IMR-90 (cell line): ENCODE measurements around the gene BRIP1. TPM values are rescaled to one million over a fixed set of nuclear protein-coding genes. Genes with fewer than 3 reads are reported as not detected.

ENCODE experiments used
- ATAC-seq: fragments of 200-7000 bp; cut with Tn5 transposase; 2 replicates; pipeline ENCODE4 v1.9.1; 2020; ENCODE audit warnings: low read depth, mild to moderate bottlenecking, moderate library complexity
- BruUV-seq: library from RNA; stranded (reverse); fragments of 400-500 nt; replicated peaks from 2 replicates; lab custom pipeline; 2021; lab: Mats Ljungman, UMichigan
- CTCF ChIA-PET: fragments of 300-600 bp; formaldehyde crosslinking; extraction: SDS; loops from one replicate; lab custom pipeline; 2021; ENCODE audit warnings: antibody characterized with exemption; lab: Yijun Ruan, JAX
- POLR2A ChIA-PET: fragments of 300-600 bp; sonication (Branson Sonifier 250); formaldehyde crosslinking; loops from one replicate; lab custom pipeline; 2022; ENCODE audit warnings: antibody characterized with exemption; ENCODE audit not compliant: unreplicated experiment; lab: Charles Lee
- DNase-seq: peaks from one replicate; pipeline ENCODE4 v3.0.0; 2013
- H2AFZ ChIP-seq: replicated peaks from 2 replicates; pipeline ENCODE3; 2013; ENCODE audit warnings: low read length, mild to moderate bottlenecking; ENCODE audit not compliant: poor library complexity
- H2AK5ac ChIP-seq: 2 replicates; pipeline ENCODE4 v1.6.1; 2013; ENCODE audit warnings: low read depth, low read length, inconsistent platforms
- H2AK9ac ChIP-seq: replicated peaks from 2 replicates; pipeline ENCODE3; 2013; ENCODE audit warnings: mild to moderate bottlenecking, low read depth, low read length, moderate library complexity; ENCODE audit not compliant: poor library complexity
- H2BK120ac ChIP-seq: 2 replicates; pipeline ENCODE4 v1.6.1; 2013; ENCODE audit warnings: low read depth, low read length, inconsistent platforms
- H2BK15ac ChIP-seq: 3 replicates; pipeline ENCODE4 v1.6.1; 2013; ENCODE audit warnings: low read depth, low read length, inconsistent platforms
- H2BK20ac ChIP-seq: 2 replicates; pipeline ENCODE4 v1.6.1; 2013; ENCODE audit warnings: low read depth, mild to moderate bottlenecking, inconsistent platforms, low read length, moderate library complexity
- H2BK5ac ChIP-seq: 2 replicates; pipeline ENCODE4 v1.6.1; 2013; ENCODE audit warnings: mild to moderate bottlenecking, low read depth, low read length, inconsistent platforms; ENCODE audit not compliant: poor library complexity, severe bottlenecking
- H3K14ac ChIP-seq: replicated peaks from 2 replicates; pipeline ENCODE4 v1.6.1; 2013; ENCODE audit warnings: low read depth, low read length, inconsistent platforms
- H3K18ac ChIP-seq: 2 replicates; pipeline ENCODE4 v1.6.1; 2013; ENCODE audit warnings: low read depth, low read length, control low read depth
- H3K23ac ChIP-seq: 2 replicates; pipeline ENCODE4 v1.6.1; 2013; ENCODE audit warnings: low read depth, low read length, inconsistent platforms
- H3K27ac ChIP-seq: 2 replicates; pipeline ENCODE4 v1.5.1; 2013; ENCODE audit warnings: mild to moderate bottlenecking, control low read depth, low read length; ENCODE audit not compliant: insufficient read depth
- H3K27me3 ChIP-seq: 2 replicates; pipeline ENCODE4 v1.6.1; 2013; ENCODE audit warnings: low read length; ENCODE audit not compliant: control insufficient read depth, insufficient read depth
- H3K36me3 ChIP-seq: 2 replicates; pipeline ENCODE4 v1.6.1; 2013; ENCODE audit warnings: low read length, mixed read lengths; ENCODE audit not compliant: control insufficient read depth, insufficient read depth
- H3K4ac ChIP-seq: 2 replicates; pipeline ENCODE4 v1.6.1; 2013; ENCODE audit warnings: low read depth, low read length, inconsistent platforms
- H3K4me1 ChIP-seq: 2 replicates; pipeline ENCODE4 v1.6.1; 2013; ENCODE audit warnings: low read length, mixed read lengths; ENCODE audit not compliant: control insufficient read depth, insufficient read depth
- H3K4me2 ChIP-seq: 2 replicates; pipeline ENCODE4 v1.6.1; 2013; ENCODE audit warnings: low read depth, mild to moderate bottlenecking, control low read depth, low read length, moderate library complexity
- H3K4me3 ChIP-seq: 2 replicates; pipeline ENCODE4 v1.5.1; 2013; ENCODE audit warnings: low read depth, mild to moderate bottlenecking, control low read depth, low read length, moderate library complexity; ENCODE audit not compliant: insufficient read depth
- H3K56ac ChIP-seq: 2 replicates; pipeline ENCODE4 v1.6.1; 2013; ENCODE audit warnings: low read length, inconsistent platforms; ENCODE audit not compliant: insufficient read depth; ENCODE audit errors: extremely low read depth
- H3K79me1 ChIP-seq, 2 experiments: 2 replicates each; pipeline ENCODE4 v1.6.1; 2013; ENCODE audit warnings: low read length in 2 of 2, inconsistent platforms in 1 of 2, low read depth in 1 of 2
- H3K9ac ChIP-seq: 2 replicates; pipeline ENCODE4 v1.6.1; 2013; ENCODE audit warnings: low read depth, low read length, control low read depth
- H3K9me1 ChIP-seq: 2 replicates; pipeline ENCODE4 v1.6.1; 2013; ENCODE audit warnings: low read length, inconsistent platforms; ENCODE audit not compliant: insufficient read depth
- H3K9me3 ChIP-seq: 2 replicates; pipeline ENCODE4 v1.6.1; 2013; ENCODE audit warnings: low read length; ENCODE audit not compliant: control insufficient read depth, insufficient read depth
- H4K20me1 ChIP-seq: 2 replicates; pipeline ENCODE4 v1.6.1; 2013; ENCODE audit warnings: low read length, inconsistent platforms; ENCODE audit not compliant: insufficient read depth
- H4K5ac ChIP-seq: 2 replicates; pipeline ENCODE4 v1.6.1; 2013; ENCODE audit warnings: mild to moderate bottlenecking, low read depth, low read length, control low read depth
- H4K8ac ChIP-seq, 2 experiments: 2 replicates each; pipeline ENCODE4 v1.6.1; 2013; ENCODE audit warnings: low read depth in 2 of 2, low read length in 2 of 2, control low read depth in 1 of 2, inconsistent platforms in 1 of 2
- H4K91ac ChIP-seq: 2 replicates; pipeline ENCODE4 v1.6.1; 2013; ENCODE audit warnings: low read depth, low read length, inconsistent platforms; ENCODE audit not compliant: insufficient read depth
- BHLHE40 ChIP-seq: fragments of 150-350 bp; IDR thresholded peaks from 2 replicates; pipeline ENCODE4 v1.6.1; 2016; ENCODE audit warnings: mild to moderate bottlenecking, low read depth, low read length
- CEBPB ChIP-seq: IDR thresholded peaks from 2 replicates; pipeline ENCODE4 v1.6.1; 2012; ENCODE audit warnings: low read depth, low read length, improper control_type of control experiment
- CHD1 ChIP-seq: IDR thresholded peaks from 2 replicates; pipeline ENCODE4 v1.6.1; 2012; ENCODE audit warnings: low read depth, low read length, improper control_type of control experiment
- CTCF ChIP-seq: conservative IDR thresholded peaks from 2 replicates; pipeline ENCODE4 v1.5.1; 2012; ENCODE audit warnings: mild to moderate bottlenecking, low read depth, low read length, improper control_type of control experiment
- ELK1 ChIP-seq: fragments of 150-350 bp; IDR thresholded peaks from 2 replicates; pipeline ENCODE4 v1.6.1; 2016; ENCODE audit warnings: low read depth, mild to moderate bottlenecking, low read length, moderate library complexity, borderline replicate concordance
- FOS ChIP-seq: fragments of 150-350 bp; IDR thresholded peaks from 2 replicates; pipeline ENCODE4 v1.6.1; 2016; ENCODE audit warnings: low read depth, low read length
- MAFK ChIP-seq: IDR thresholded peaks from 2 replicates; pipeline ENCODE4 v1.6.1; 2012; ENCODE audit warnings: low read depth, low read length, improper control_type of control experiment
- MAZ ChIP-seq: IDR thresholded peaks from 2 replicates; pipeline ENCODE4 v1.6.1; 2012; ENCODE audit warnings: low read depth, mild to moderate bottlenecking, low read length, improper control_type of control experiment, moderate library complexity, borderline replicate concordance
- MXI1 ChIP-seq: IDR thresholded peaks from 2 replicates; pipeline ENCODE4 v1.6.1; 2012; ENCODE audit warnings: low read depth, mild to moderate bottlenecking, low read length, moderate library complexity, borderline replicate concordance
- NFE2L2 ChIP-seq: fragments of 150-350 bp; IDR thresholded peaks from 2 replicates; pipeline ENCODE4 v1.6.1; 2016; ENCODE audit warnings: low read depth, mild to moderate bottlenecking, low read length
- POLR2A ChIP-seq: IDR thresholded peaks from 2 replicates; pipeline ENCODE4 v1.6.1; 2012; ENCODE audit warnings: mild to moderate bottlenecking, low read depth, low read length
- RAD21 ChIP-seq: IDR thresholded peaks from 2 replicates; pipeline ENCODE4 v1.6.1; 2012; ENCODE audit warnings: low read length, improper control_type of control experiment
- RCOR1 ChIP-seq: IDR thresholded peaks from 2 replicates; pipeline ENCODE4 v1.6.1; 2012; ENCODE audit warnings: mild to moderate bottlenecking, low read length, improper control_type of control experiment; ENCODE audit not compliant: insufficient replicate concordance
- RFX5 ChIP-seq: IDR thresholded peaks from 2 replicates; pipeline ENCODE4 v1.8.0; 2012; ENCODE audit warnings: low read depth, mild to moderate bottlenecking, low read length, moderate library complexity
- SMC3 ChIP-seq: fragments of 150-350 bp; IDR thresholded peaks from 2 replicates; pipeline ENCODE4 v1.6.1; 2016; ENCODE audit warnings: low read depth, mild to moderate bottlenecking, antibody characterized with exemption, low read length, moderate library complexity
- USF2 ChIP-seq: fragments of 150-350 bp; IDR thresholded peaks from 2 replicates; pipeline ENCODE4 v1.6.1; 2017; ENCODE audit warnings: mild to moderate bottlenecking, antibody characterized with exemption, low read length, low read depth
- WGBS, 2 experiments: methylation state at CpG; one replicate each; pipeline versions ENCODE4 v1.1.5 to v1.1.7; 2013; ENCODE audit warnings: missing lambda C conversion rate in 2 of 2; ENCODE audit not compliant: insufficient read length in 1 of 2; ENCODE audit errors: extremely low coverage in 2 of 2; 5-methylcytosine and 5-hydroxymethylcytosine counted together
- dilution Hi-C: fragments of 300-500 bp; cut with HindIII; formaldehyde crosslinking; loops from one replicate; pipeline ENCODE4 v1.14.3; 2018; ENCODE audit warnings: low sequenced_read_pairs; ENCODE audit not compliant: unreplicated experiment
- in situ Hi-C: fragments of 300-500 bp; cut with MboI; formaldehyde crosslinking; loops from 3 replicates; pipeline ENCODE4 v1.14.3; 2019; ENCODE audit warnings: low sequenced_read_pairs, inconsistent platforms, mixed read lengths
- intact Hi-C: fragments of 100-400 bp; cut with micrococcal nuclease; formaldehyde crosslinking; loops from 2 replicates; pipeline ENCODE4 v1.10.0; 2022
- polyA plus RNA-seq, 3 experiments: library from polyadenylated mRNA; depleted of rRNA; stranded (reverse); fragments of >200 nt; gene quantifications; 2 replicates each; pipeline ENCODE4 v1.2.3, GENCODE V29; 2012; ENCODE audit warnings: low replicate concordance in 1 of 3
- total RNA-seq: library from RNA; depleted of rRNA; stranded (reverse); fragments of >200 nt; gene quantifications from 2 replicates; pipeline ENCODE4 v1.2.3, GENCODE V29; 2012

Gene BRIP1
- total and polyA plus RNA-seq, 2 of the 4 experiments (the other 2 are of a cell fraction) = 6.1 to 19.7 TPM

GRCh38 chr17:61701978-61702377 lies 161.3 kb downstream of the BRIP1 start:
- no peak for DNase-seq
- no peak overlapping the region for H3K4me2 ChIP-seq
- no peaks in the 10 kb centered on the region for H3K9me1 ChIP-seq
- no peak overlapping the region for H2AK9ac ChIP-seq
- CTCF ChIA-PET = no interaction called here
- H3K79me1 ChIP-seq = no peaks in the 10 kb centered on the region
- H2BK120ac ChIP-seq = no peak overlapping the region
- H3K9ac ChIP-seq = no peak overlapping the region
- no peak overlapping the region for H3K23ac ChIP-seq
- H4K91ac ChIP-seq = no peak overlapping the region
- no peak overlapping the region for H3K56ac ChIP-seq
- no peaks in the 10 kb centered on the region for H3K36me3 ChIP-seq
- H4K5ac ChIP-seq = no peak overlapping the region
- no TSS peak for BruUV-seq
- H3K18ac ChIP-seq = no peak overlapping the region
- H4K20me1 ChIP-seq = no peaks in the 10 kb centered on the region
- H2BK20ac ChIP-seq = no peak overlapping the region
- no peak overlapping the region for H2BK15ac ChIP-seq
- TF ChIP-seq BHLHE40 (no peak), MAZ (no peak), ELK1 (no peak), RFX5 (no peak), RAD21 (no peak), NFE2L2 (no peak), CEBPB (no peak), RCOR1 (no peak), POLR2A (no peak), CTCF (no peak), MAFK (no peak), CHD1 (no peak), USF2 (no peak), MXI1 (no peak), FOS (no peak), SMC3 (no peak)
- H3K9me3 ChIP-seq = peaks cover 19% of the 10 kb centered on the region
- no peak overlapping the region for H2AK5ac ChIP-seq
- no peak overlapping the region for H2BK5ac ChIP-seq
- POLR2A ChIA-PET = no interaction called here
- no peaks in the 10 kb centered on the region for H3K4me1 ChIP-seq
- no peaks in the 10 kb centered on the region for H3K27me3 ChIP-seq
- in situ Hi-C loops = no loop called here
- intact Hi-C loops = no loop called here
- no peak overlapping the region for H2AFZ ChIP-seq
- H3K27ac ChIP-seq = no peak overlapping the region
- no peak for ATAC-seq
- H3K4ac ChIP-seq = no peak overlapping the region
- no peak overlapping the region for H4K8ac ChIP-seq
- no peak overlapping the region for H3K14ac ChIP-seq
- no peak overlapping the region for H3K4me3 ChIP-seq
- WGBS, 2 experiments = no CpG with 5 or more reads among the region's 1 CpG
- dilution Hi-C loops = no loop called here
